Endodermal cell (in vitro differentiated cells): ENCODE data around the gene SPATA2. TPM values are rescaled to one million over a fixed set of nuclear protein-coding genes. Genes with fewer than 3 reads are reported as not detected.

Experiments
- DNase-seq: peaks from one replicate; pipeline ENCODE4 v3.0.0-alpha.2; 2017
- H3K27ac ChIP-seq: 2 replicates; pipeline ENCODE4 v1.5.1; 2013; ENCODE audit warnings: mild to moderate bottlenecking, low read depth, low read length, moderate library complexity
- H3K27me3 ChIP-seq: 2 replicates; pipeline ENCODE4 v1.6.1; 2013; ENCODE audit warnings: mild to moderate bottlenecking, low read length, moderate library complexity; ENCODE audit not compliant: insufficient read depth, control insufficient read depth, poor library complexity, severe bottlenecking
- H3K36me3 ChIP-seq: 2 replicates; pipeline ENCODE4 v1.7.0; 2013; ENCODE audit warnings: mild to moderate bottlenecking, low read length, moderate library complexity; ENCODE audit not compliant: control insufficient read depth, insufficient read depth
- H3K4me1 ChIP-seq: one replicate; pipeline ENCODE4 v1.7.0; 2013; ENCODE audit warnings: low read length; ENCODE audit not compliant: control insufficient read depth, insufficient read depth
- H3K4me3 ChIP-seq: 2 replicates; pipeline ENCODE4 v1.5.1; 2013; ENCODE audit warnings: mild to moderate bottlenecking, low read length, moderate library complexity
- H3K9ac ChIP-seq: 2 replicates; pipeline ENCODE4 v1.6.1; 2013; ENCODE audit warnings: mild to moderate bottlenecking, low read length, moderate library complexity; ENCODE audit not compliant: poor library complexity, severe bottlenecking; ENCODE audit errors: extremely low read depth
- H3K9me3 ChIP-seq: 2 replicates; pipeline ENCODE4 v1.6.1; 2013; ENCODE audit warnings: mild to moderate bottlenecking, low read length, moderate library complexity; ENCODE audit not compliant: control insufficient read depth
- H3K27ac Mint-ChIP-seq: 2 replicates; pipeline ENCODE4 v1.8.0; 2020; ENCODE audit warnings: mixed read lengths
- H3K27me3 Mint-ChIP-seq: 2 replicates; pipeline ENCODE4 v1.8.0; 2021; ENCODE audit warnings: mild to moderate bottlenecking, mixed read lengths; ENCODE audit not compliant: insufficient read depth
- H3K36me3 Mint-ChIP-seq: 2 replicates; pipeline ENCODE4 v1.8.0; 2020; ENCODE audit warnings: low read depth, mixed read lengths
- H3K4me1 Mint-ChIP-seq: 2 replicates; pipeline ENCODE4 v1.8.0; 2020; ENCODE audit warnings: mixed read lengths
- H3K4me3 Mint-ChIP-seq: 2 replicates; pipeline ENCODE4 v1.8.0; 2020; ENCODE audit warnings: mild to moderate bottlenecking, moderate library complexity, mixed read lengths
- H3K9me3 Mint-ChIP-seq: 2 replicates; pipeline ENCODE4 v1.8.0; 2020; ENCODE audit warnings: mild to moderate bottlenecking, mixed read lengths
- CTCF ChIP-seq: fragments of 200-600 bp; sonication (generic); conservative IDR thresholded peaks from 2 replicates; pipeline ENCODE4 v1.5.0; 2021; ENCODE audit warnings: antibody characterized with exemption, mild to moderate bottlenecking
- WGBS, 2 experiments: methylation state at CpG; one replicate each; pipeline versions ENCODE4 v1.1.5 to v1.1.7; 2013; ENCODE audit warnings: missing lambda C conversion rate in 2 of 2, mixed read lengths in 1 of 2; ENCODE audit not compliant: insufficient coverage in 1 of 2, insufficient read length in 1 of 2; 5-methylcytosine and 5-hydroxymethylcytosine counted together
- total RNA-seq, 2 donors: library from RNA; stranded (reverse); fragmentation: NEBNext Ultra II Directional in 1 of 2; extraction: Animal tissue kit (Norgen Biotek cat#: 25700) in 1 of 2; gene quantifications; 2 replicates in 1 of 2; 3 replicates in 1 of 2; pipeline ENCODE4 v1.2.1, GENCODE V29; 2021

The SPATA2 gene
- total RNA-seq, 2 donors from 2014 or later: 8.6 to 10.4 TPM

GRCh38 chr20:49955167-49955566, 39.8 kb upstream of the SPATA2 start:
- peaks cover 68% of the 10 kb centered on the region for H3K36me3 Mint-ChIP-seq
- no peak for DNase-seq
- TF ChIP-seq CTCF: no peak
- peaks cover 4% of the 10 kb centered on the region for H3K9me3 Mint-ChIP-seq
- Histone ChIP-seq H3K9ac (no peak overlapping the region), H3K36me3 (peaks cover 68% of the 10 kb centered on the region), H3K9me3 (peaks cover 5% of the 10 kb centered on the region), H3K4me3 (no peak overlapping the region), H3K27ac (no peak overlapping the region), H3K27me3 (no peaks in the 10 kb centered on the region), H3K4me1 (no peaks in the 10 kb centered on the region)
- WGBS, 2 experiments: 99 to 100% methylated on average over 1 to 3 of the region's 3 CpGs
- no peak overlapping the region for H3K27ac Mint-ChIP-seq
- H3K27me3 Mint-ChIP-seq: no peaks in the 10 kb centered on the region
- H3K4me1 Mint-ChIP-seq: no peaks in the 10 kb centered on the region
- no peak overlapping the region for H3K4me3 Mint-ChIP-seq

- Mint-ChIP-seq H3K9me3 (peaks cover 1% of the 10 kb centered on the region), H3K27ac (no peak overlapping the region), H3K27me3 (no peaks in the 10 kb centered on the region), H3K4me1 (no peaks in the 10 kb centered on the region), H3K36me3 (peaks cover 76% of the 10 kb centered on the region), H3K4me3 (no peak overlapping the region)
- Histone ChIP-seq H3K9me3 (no peaks in the 10 kb centered on the region), H3K9ac (no peak overlapping the region), H3K4me3 (no peak overlapping the region), H3K36me3 (peaks cover 82% of the 10 kb centered on the region), H3K27ac (no peak overlapping the region), H3K4me1 (no peaks in the 10 kb centered on the region), H3K27me3 (no peaks in the 10 kb centered on the region)
- TF ChIP-seq CTCF: no peak
- WGBS, 2 experiments: 92 to 98% methylated on average over 4 of the region's 4 CpGs
- no peak for DNase-seq
Observed at GRCh38 chr20:49951151-49951550, 35.8 kb upstream of the SPATA2 start.

GRCh38 chr20:49948809-49949507, 33.6 kb upstream of the SPATA2 start:
- Mint-ChIP-seq H3K9me3 (peaks cover 1% of the 10 kb centered on the region), H3K4me1 (no peaks in the 10 kb centered on the region), H3K27ac (no peak overlapping the region), H3K27me3 (no peaks in the 10 kb centered on the region), H3K4me3 (no peak overlapping the region), H3K36me3 (peaks cover 80% of the 10 kb centered on the region)
- TF ChIP-seq CTCF: no peak
- no peaks in the 10 kb centered on the region for H3K4me1 ChIP-seq
- H3K27me3 ChIP-seq: no peaks in the 10 kb centered on the region
- H3K9me3 ChIP-seq: no peaks in the 10 kb centered on the region
- DNase-seq: no peak
- H3K36me3 ChIP-seq: peaks cover 94% of the 10 kb centered on the region
- H3K4me3 ChIP-seq: no peak overlapping the region
- H3K9ac ChIP-seq: no peak overlapping the region
- no peak overlapping the region for H3K27ac ChIP-seq
- WGBS, 2 experiments: 95 to 96% methylated on average over 10 to 11 of the region's 11 CpGs
